ENCODE results near the gene TGM6.

The TGM6 gene

GRCh38 chr20:2395136-2395535 is 14.4 kb downstream of the TGM6 start:
- Histone ChIP-seq H3K79me2 (ENCODE audit: low read length) (no peaks in the 10 kb centered on the region), H2AFZ (ENCODE audit: low read depth, low read length) (no peak overlapping the region), H3K9me3 (ENCODE audit: insufficient read depth, low read length) (no peaks in the 10 kb centered on the region; the same call in 1 of the 2 replicates), H3K4me1 (ENCODE audit: low read length) (peaks cover 23% of the 10 kb centered on the region), H3K27me3 (ENCODE audit: low read depth, low read length) (no peaks in the 10 kb centered on the region), H3K4me3 (ENCODE audit: low read length) (no peak overlapping the region), H3K27ac (ENCODE audit: low read length) (no peak overlapping the region), H3K4me2 (ENCODE audit: low read length) (no peak overlapping the region), H3K36me3 (replicated peaks; ENCODE audit: low read depth, low read length) (no peaks in the 10 kb centered on the region), H4K20me1 (ENCODE audit: insufficient read depth, low read length) (no peaks in the 10 kb centered on the region), H3K9ac (ENCODE audit: low read length) (no peak overlapping the region)
- TF ChIP-seq EZH2phosphoT487 (IDR thresholded peaks at IDR 0.05; ENCODE audit: low read depth) (no peak), CTCF (IDR thresholded peaks at IDR 0.05; ENCODE audit: low read depth, low read length) (no peak)

GRCh38 chr20:2396241-2396814 is 15.6 kb downstream of the TGM6 start:
- Histone ChIP-seq H3K4me3 (ENCODE audit: low read length) (no peak overlapping the region), H3K4me1 (ENCODE audit: low read length) (peaks cover 11% of the 10 kb centered on the region), H3K79me2 (ENCODE audit: low read length) (no peaks in the 10 kb centered on the region), H3K27me3 (ENCODE audit: low read depth, low read length) (no peaks in the 10 kb centered on the region), H3K9me3 (ENCODE audit: insufficient read depth, low read length) (no peaks in the 10 kb centered on the region; the same call in 1 of the 2 replicates), H4K20me1 (ENCODE audit: insufficient read depth, low read length) (no peaks in the 10 kb centered on the region), H2AFZ (ENCODE audit: low read depth, low read length) (no peak overlapping the region), H3K4me2 (ENCODE audit: low read length) (no peak overlapping the region), H3K36me3 (replicated peaks; ENCODE audit: low read depth, low read length) (no peaks in the 10 kb centered on the region), H3K9ac (ENCODE audit: low read length) (no peak overlapping the region), H3K27ac (ENCODE audit: low read length) (no peak overlapping the region)
- TF ChIP-seq EZH2phosphoT487 (IDR thresholded peaks at IDR 0.05; ENCODE audit: low read depth) (no peak), CTCF (IDR thresholded peaks at IDR 0.05; ENCODE audit: low read depth, low read length) (no peak)

- TF ChIP-seq CTCF (IDR thresholded peaks at IDR 0.05; ENCODE audit: low read depth, low read length): no peak
These were observed 16.4 kb downstream of the TGM6 start for GRCh38 chr20:2397091-2397490.

GRCh38 chr20:2397595-2398145 is 17.0 kb downstream of the TGM6 start:
- Histone ChIP-seq H3K9ac (ENCODE audit: low read length) (no peak overlapping the region), H3K27me3 (ENCODE audit: low read depth, low read length) (no peaks in the 10 kb centered on the region), H3K9me3 (ENCODE audit: insufficient read depth, low read length) (no peaks in the 10 kb centered on the region; the same call in 1 of the 2 replicates), H3K27ac (ENCODE audit: low read length) (no peak overlapping the region), H3K79me2 (ENCODE audit: low read length) (no peaks in the 10 kb centered on the region), H4K20me1 (ENCODE audit: insufficient read depth, low read length) (no peaks in the 10 kb centered on the region), H2AFZ (ENCODE audit: low read depth, low read length) (no peak overlapping the region), H3K4me3 (ENCODE audit: low read length) (no peak overlapping the region), H3K36me3 (replicated peaks; ENCODE audit: low read depth, low read length) (no peaks in the 10 kb centered on the region), H3K4me2 (ENCODE audit: low read length) (no peak overlapping the region), H3K4me1 (ENCODE audit: low read length) (peaks cover 4% of the 10 kb centered on the region; the same call in 1 of the 2 replicates)
- TF ChIP-seq EZH2phosphoT487 (IDR thresholded peaks at IDR 0.05; ENCODE audit: low read depth): no peak
- no peak; the same call in 1 of the 2 replicates for TF ChIP-seq CTCF (IDR thresholded peaks at IDR 0.05; ENCODE audit: low read depth, low read length)

More at GRCh38 chr20:2397091-2397490, 16.4 kb downstream of the TGM6 start:
- no peak overlapping the region for H3K4me3 ChIP-seq (ENCODE audit: low read length)
- no peak overlapping the region for H3K27ac ChIP-seq (ENCODE audit: low read length)
- peaks cover 4% of the 10 kb centered on the region; the same call in 1 of the 2 replicates for H3K4me1 ChIP-seq (ENCODE audit: low read length)
- no peak overlapping the region for H3K4me2 ChIP-seq (ENCODE audit: low read length)
- no peaks in the 10 kb centered on the region for H3K27me3 ChIP-seq (ENCODE audit: low read depth, low read length)
- no peaks in the 10 kb centered on the region for H3K79me2 ChIP-seq (ENCODE audit: low read length)
- H3K36me3 ChIP-seq (replicated peaks; ENCODE audit: low read depth, low read length): no peaks in the 10 kb centered on the region
- no peaks in the 10 kb centered on the region; the same call in 1 of the 2 replicates for H3K9me3 ChIP-seq (ENCODE audit: insufficient read depth, low read length)
- H4K20me1 ChIP-seq (ENCODE audit: insufficient read depth, low read length): no peaks in the 10 kb centered on the region
- no peak overlapping the region for H2AFZ ChIP-seq (ENCODE audit: low read depth, low read length)
- H3K9ac ChIP-seq (ENCODE audit: low read length): no peak overlapping the region

Data from OCI-LY3 (cell line).